Panc1 (cell line): ENCODE data around the gene CFHR4. TPM values are rescaled to one million over a fixed set of nuclear protein-coding genes. Genes with fewer than 3 reads are reported as not detected.

Experiments used
- ATAC-seq: fragments of 200-7000 bp; cut with Tn5 transposase; 2 replicates; pipeline ENCODE4 v1.9.1; 2020; ENCODE audit warnings: mild to moderate bottlenecking, moderate library complexity
- BruUV-seq: library from RNA; stranded (reverse); fragments of 400-500 nt; replicated peaks from 2 replicates; lab custom pipeline; 2021; lab: Mats Ljungman, UMichigan
- CTCF ChIA-PET: fragments of 300-600 bp; sonication (Branson Sonifier 250); formaldehyde crosslinking; loops from one replicate; lab custom pipeline; 2022; ENCODE audit warnings: antibody characterized with exemption; lab: Charles Lee
- POLR2A ChIA-PET: fragments of 300-600 bp; sonication (Branson Sonifier 250); formaldehyde crosslinking; loops from one replicate; lab custom pipeline; 2022; ENCODE audit warnings: antibody characterized with exemption; lab: Charles Lee
- DNase-seq: peaks from one replicate; pipeline ENCODE4 v3.0.0-alpha.2; 2010; ENCODE audit warnings: low read depth, low spot score
- H3K27ac ChIP-seq: 2 replicates; pipeline ENCODE4 v1.5.1; 2011; ENCODE audit warnings: mild to moderate bottlenecking, low read length, inconsistent platforms
- H3K27me3 ChIP-seq: fragments of 200-500 bp; sonication (Bioruptor generic); 2 replicates; pipeline ENCODE4 v1.6.0; 2014; ENCODE audit warnings: low read length, inconsistent platforms; ENCODE audit not compliant: control insufficient read depth, insufficient read depth
- H3K36me3 ChIP-seq: fragments of 200-500 bp; sonication (Bioruptor generic); 2 replicates; pipeline ENCODE4 v1.5.1; 2014; ENCODE audit warnings: inconsistent platforms, mild to moderate bottlenecking, low read length, moderate library complexity; ENCODE audit not compliant: control insufficient read depth, insufficient read depth
- H3K4me1 ChIP-seq: 2 replicates; pipeline ENCODE4 v1.5.1; 2011; ENCODE audit warnings: inconsistent platforms, mild to moderate bottlenecking, low read length, moderate library complexity; ENCODE audit not compliant: control insufficient read depth, insufficient read depth
- H3K4me3 ChIP-seq, 2 experiments: 2 replicates each; pipeline ENCODE4 v1.5.1; 2011 to 2012; ENCODE audit warnings: low read depth in 2 of 2, low read length in 2 of 2, mild to moderate bottlenecking in 2 of 2, inconsistent platforms in 1 of 2, moderate library complexity in 1 of 2
- H3K9me3 ChIP-seq: fragments of 200-500 bp; sonication (Bioruptor generic); 2 replicates; pipeline ENCODE4 v1.5.1; 2014; ENCODE audit warnings: low read depth, mild to moderate bottlenecking, inconsistent platforms, low read length, moderate library complexity; ENCODE audit not compliant: control insufficient read depth, insufficient read depth
- CTCF ChIP-seq: fragments of 450-650 bp; IDR thresholded peaks from 2 replicates; pipeline ENCODE4 v1.5.1; 2017; ENCODE audit warnings: mild to moderate bottlenecking
- POLR2AphosphoS5 ChIP-seq: IDR thresholded peaks from 2 replicates; pipeline ENCODE4 v1.6.1; 2012; ENCODE audit warnings: mild to moderate bottlenecking, low read depth, low read length, moderate library complexity
- REST ChIP-seq, 2 experiments: IDR thresholded peaks; 2 replicates each; pipeline ENCODE4 v1.6.1; 2011 to 2012; ENCODE audit warnings: low read depth in 2 of 2, control low read depth in 1 of 2, low read length in 1 of 2, mild to moderate bottlenecking in 1 of 2, moderate library complexity in 1 of 2; ENCODE audit not compliant: insufficient read depth in 1 of 2
- SIN3A ChIP-seq: IDR thresholded peaks from 2 replicates; pipeline ENCODE4 v1.6.1; 2012; ENCODE audit warnings: low read depth, mild to moderate bottlenecking, low read length, moderate library complexity, borderline replicate concordance; ENCODE audit not compliant: insufficient read depth
- TCF7L2 ChIP-seq: IDR thresholded peaks from 2 replicates; pipeline ENCODE4 v1.6.1; 2011; ENCODE audit warnings: mild to moderate bottlenecking, low read depth, low read length, inconsistent platforms
- in situ Hi-C: cut with HindIII; loops from 2 replicates; pipeline ENCODE4 v1.10.0; 2016; ENCODE audit warnings: low sequenced_read_pairs, low pct_unique_long_range_greater_than_20kb
- intact Hi-C: fragments of 100-400 bp; cut with micrococcal nuclease; formaldehyde crosslinking; loops from one replicate; pipeline ENCODE4 v1.10.0; 2022; ENCODE audit not compliant: unreplicated experiment
- total RNA-seq: library from RNA; stranded (reverse); gene quantifications from one replicate; pipeline ENCODE4 v1.2.1, GENCODE V29; 2021; ENCODE audit not compliant: unreplicated experiment

Gene CFHR4
- total RNA-seq, 1 experiment from 2014 or later, result not detected

- H3K9me3 ChIP-seq, result no peaks in the 10 kb centered on the region
- H3K4me3 ChIP-seq, result no peak overlapping the region
- intact Hi-C loops, result no loop called here
- ChIA-PET CTCF (no interaction called here), POLR2A (no interaction called here)
- H3K27ac ChIP-seq, result no peak overlapping the region
- DNase-seq (no peak), ATAC-seq (no peak)
- no peaks in the 10 kb centered on the region for H3K36me3 ChIP-seq
- H3K4me1 ChIP-seq, result no peaks in the 10 kb centered on the region
- no peak for TF ChIP-seq REST (IDR thresholded peaks at IDR 0.05; ENCODE audit: insufficient read depth in 1 of 2, low read depth in 2 of 2, low read length in 1 of 2)
- no peak for TF ChIP-seq POLR2AphosphoS5
- TF ChIP-seq SIN3A, result no peak
- no peak for TF ChIP-seq CTCF
- TF ChIP-seq TCF7L2, result no peak
- H3K27me3 ChIP-seq, result no peaks in the 10 kb centered on the region
- BruUV-seq, result no TSS peak
- in situ Hi-C loops, result no loop called here
These were observed 29.0 kb upstream of the CFHR4 start for GRCh38 chr1:196858811-196859210.

- H3K27me3 ChIP-seq, result no peaks in the 10 kb centered on the region
- ATAC-seq (no peak), DNase-seq (no peak)
- H3K9me3 ChIP-seq, result no peaks in the 10 kb centered on the region
- in situ Hi-C loops, result no loop called here
- TF ChIP-seq SIN3A (no peak), CTCF (no peak), TCF7L2 (no peak), REST (IDR thresholded peaks at IDR 0.05; ENCODE audit: insufficient read depth in 1 of 2, low read depth in 2 of 2, low read length in 1 of 2) (no peak), POLR2AphosphoS5 (no peak)
- H3K36me3 ChIP-seq, result no peaks in the 10 kb centered on the region
- no peaks in the 10 kb centered on the region for H3K4me1 ChIP-seq
- POLR2A ChIA-PET, result no interaction called here
- H3K27ac ChIP-seq, result no peak overlapping the region
- no TSS peak for BruUV-seq
- CTCF ChIA-PET, result no interaction called here
- intact Hi-C loops, result no loop called here
- no peak overlapping the region for H3K4me3 ChIP-seq
These were observed 27.4 kb upstream of the CFHR4 start for GRCh38 chr1:196860323-196860884.
